Adipocyte (in vitro differentiated cells): ENCODE data around the gene SH3BP1.
"Not testable (repeated sequence)": the region's sequence is repeated elsewhere in the genome, so short reads cannot be mapped to it uniquely, and the experiment has no call there.

Experiments
- DNase-seq: peaks from one replicate; pipeline ENCODE4 v3.0.0-alpha.2; 2015; ENCODE audit warnings: low read depth
- H3K27me3 ChIP-seq: replicated peaks from 2 replicates; pipeline ENCODE4 v1.7.0; 2013; ENCODE audit warnings: mild to moderate bottlenecking, low read length, moderate library complexity; ENCODE audit not compliant: control insufficient read depth, insufficient read depth
- H3K36me3 ChIP-seq: 2 replicates; pipeline ENCODE4 v1.7.0; 2013; ENCODE audit warnings: low read length, mild to moderate bottlenecking, moderate library complexity; ENCODE audit not compliant: control insufficient read depth, insufficient read depth, severe bottlenecking
- H3K4me1 ChIP-seq: 2 replicates; pipeline ENCODE4 v1.7.0; 2013; ENCODE audit warnings: mild to moderate bottlenecking, low read length, moderate library complexity; ENCODE audit not compliant: control insufficient read depth, insufficient read depth
- H3K4me3 ChIP-seq: 2 replicates; pipeline ENCODE4 v1.7.0; 2013; ENCODE audit warnings: mild to moderate bottlenecking, low read length, moderate library complexity
- H3K9ac ChIP-seq: 2 replicates; pipeline ENCODE4 v1.7.0; 2013; ENCODE audit warnings: mild to moderate bottlenecking, low read length, moderate library complexity
- H3K9me3 ChIP-seq: 2 replicates; pipeline ENCODE4 v1.7.0; 2013; ENCODE audit warnings: mild to moderate bottlenecking, low read length, moderate library complexity; ENCODE audit not compliant: control insufficient read depth

Gene SH3BP1

GRCh38 chr22:37690901-37691504 is 51.5 kb downstream of the SH3BP1 start:
- no peaks in the 10 kb centered on the region for H3K9me3 ChIP-seq
- H3K9ac ChIP-seq: no peak overlapping the region
- no peak overlapping the region for H3K4me3 ChIP-seq
- H3K4me1 ChIP-seq: peaks cover 11% of the 10 kb centered on the region
- no peak for DNase-seq
- H3K27me3 ChIP-seq: no peaks in the 10 kb centered on the region
- peaks cover 43% of the 10 kb centered on the region for H3K36me3 ChIP-seq

DNA sequence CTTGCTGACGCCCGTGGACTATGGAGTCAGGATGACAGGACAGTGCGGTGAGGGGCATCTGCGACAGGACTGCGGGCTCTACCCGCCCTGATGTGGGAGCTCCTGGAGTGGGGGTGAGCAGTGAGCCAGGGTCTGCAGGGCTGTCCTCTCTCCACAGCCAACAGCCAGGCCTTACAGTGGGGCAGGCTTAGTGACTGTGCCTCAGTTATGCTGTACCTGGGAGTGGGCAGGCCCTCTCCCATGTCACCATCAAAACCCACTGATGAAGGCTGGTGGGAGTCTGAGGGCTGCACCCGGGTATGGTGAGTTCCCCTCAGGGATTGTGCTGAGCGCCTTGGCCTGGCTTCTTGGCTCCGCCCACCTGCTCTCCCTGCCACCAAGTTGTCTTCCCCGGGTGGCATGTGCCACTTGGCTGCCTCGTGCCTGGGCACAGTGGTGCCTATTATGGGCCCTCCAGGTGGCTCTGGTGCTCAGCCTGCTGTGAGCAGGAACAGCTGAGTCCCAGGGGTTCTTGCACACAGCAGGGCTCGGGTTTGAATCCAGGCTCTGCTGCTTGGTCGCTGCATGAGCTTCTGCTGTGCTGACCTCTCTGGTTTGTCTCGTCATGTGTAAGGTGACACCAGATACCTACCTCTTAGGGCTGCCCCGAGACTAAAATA is 53.3 kb downstream of the SH3BP1 start:
- Histone ChIP-seq H3K36me3 (peaks cover 43% of the 10 kb centered on the region), H3K9ac (no peak overlapping the region), H3K4me1 (peaks cover 18% of the 10 kb centered on the region), H3K4me3 (no peak overlapping the region), H3K9me3 (no peaks in the 10 kb centered on the region), H3K27me3 (no peaks in the 10 kb centered on the region)
- no peak for DNase-seq

DNA sequence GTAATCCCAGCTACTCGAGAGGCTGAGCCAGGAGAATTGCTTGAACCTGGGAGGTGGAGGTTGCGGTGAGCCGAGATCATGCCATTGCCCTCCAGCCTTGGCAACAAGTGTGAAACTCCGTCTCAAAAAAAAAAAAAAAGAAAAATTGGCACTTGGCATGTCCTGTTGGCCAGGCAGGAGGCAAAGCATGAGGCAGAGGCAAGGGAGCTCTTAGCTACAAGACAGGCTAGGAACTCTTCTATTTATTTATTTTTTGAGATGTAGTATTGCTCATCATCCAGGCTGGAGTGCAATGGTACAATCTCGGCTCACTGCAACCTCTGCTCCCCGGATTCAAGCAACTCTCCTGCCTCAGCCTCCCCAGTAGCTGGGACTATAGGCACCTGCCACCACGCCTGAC is 54.7 kb downstream of the SH3BP1 start:
- Histone ChIP-seq H3K36me3 (peaks cover 33% of the 10 kb centered on the region), H3K4me1 (peaks cover 18% of the 10 kb centered on the region)
- H3K27me3 ChIP-seq, DNase-seq, H3K4me3 ChIP-seq, H3K9ac ChIP-seq, H3K9me3 ChIP-seq: not testable (repeated sequence)

GRCh38 chr22:37696260-37696656 is 56.8 kb downstream of the SH3BP1 start:
- not testable (repeated sequence) for H3K27me3 ChIP-seq, DNase-seq, H3K9me3 ChIP-seq
- Histone ChIP-seq H3K9ac (peak overlapping the region; percentile 25), H3K4me3 (peak overlapping the region; percentile 57), H3K36me3 (peaks cover 20% of the 10 kb centered on the region), H3K4me1 (peaks cover 18% of the 10 kb centered on the region)

GRCh38 chr22:37696657-37697537 is 57.4 kb downstream of the SH3BP1 start, which contains the start of gene TRIOBP:
TRIOBP (plus strand) TSS chr22:37697048; CDS start chr22:37701366, 4,318 bp downstream.
- H3K4me3 ChIP-seq: peak within 1 kb of the TSS; percentile 57
- peaks cover 18% of the 10 kb centered on the region for H3K4me1 ChIP-seq
- no peaks in the 10 kb centered on the region for H3K27me3 ChIP-seq
- peaks cover 14% of the 10 kb centered on the region for H3K36me3 ChIP-seq
- DNase-seq: peak; percentile 98
- peak within 1 kb of the TSS; percentile 25 for H3K9ac ChIP-seq
- H3K9me3 ChIP-seq: no peaks in the 10 kb centered on the region

GRCh38 chr22:37697538-37697835 is 58.0 kb downstream of the SH3BP1 start:
- H3K9me3 ChIP-seq: no peaks in the 10 kb centered on the region
- H3K4me1 ChIP-seq: peaks cover 18% of the 10 kb centered on the region
- no peaks in the 10 kb centered on the region for H3K27me3 ChIP-seq
- no peak overlapping the region for H3K9ac ChIP-seq
- peaks cover 11% of the 10 kb centered on the region for H3K36me3 ChIP-seq
- no peak overlapping the region for H3K4me3 ChIP-seq
- DNase-seq: no peak

DNA sequence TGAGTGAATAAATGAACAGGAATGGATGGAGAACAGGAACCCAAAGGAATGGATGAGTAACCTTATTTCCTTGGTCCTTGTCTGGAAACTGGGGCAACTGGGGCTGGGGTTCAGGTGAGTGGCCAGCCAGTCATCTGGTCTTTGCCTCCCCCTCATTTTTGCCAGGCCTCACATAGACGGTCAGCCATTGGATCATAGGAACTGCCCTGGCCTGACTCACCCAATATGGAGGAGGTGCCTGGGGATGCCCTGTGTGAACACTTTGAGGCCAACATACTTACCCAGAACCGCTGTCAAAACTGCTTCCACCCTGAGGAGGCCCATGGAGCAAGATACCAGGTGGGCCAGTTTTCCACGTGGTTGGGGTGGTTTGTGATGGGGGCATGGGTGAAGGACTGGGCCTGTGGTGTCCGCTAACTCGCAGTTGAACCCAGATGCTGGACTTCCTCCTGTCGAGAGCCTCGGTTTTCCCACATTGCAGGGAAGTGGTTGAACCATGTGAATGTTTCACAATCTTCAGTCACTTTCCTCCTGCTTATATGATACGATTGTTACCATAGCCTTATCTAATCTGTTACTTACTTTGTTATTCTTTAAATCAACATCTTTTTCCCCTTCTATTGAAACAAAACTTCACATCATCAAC is 61.8 kb downstream of the SH3BP1 start:
- H3K4me3 ChIP-seq: no peak overlapping the region
- no peaks in the 10 kb centered on the region for H3K27me3 ChIP-seq
- no peak for DNase-seq
- no peaks in the 10 kb centered on the region for H3K36me3 ChIP-seq
- H3K9ac ChIP-seq: no peak overlapping the region
- H3K4me1 ChIP-seq: peaks cover 16% of the 10 kb centered on the region
- no peaks in the 10 kb centered on the region for H3K9me3 ChIP-seq

DNA sequence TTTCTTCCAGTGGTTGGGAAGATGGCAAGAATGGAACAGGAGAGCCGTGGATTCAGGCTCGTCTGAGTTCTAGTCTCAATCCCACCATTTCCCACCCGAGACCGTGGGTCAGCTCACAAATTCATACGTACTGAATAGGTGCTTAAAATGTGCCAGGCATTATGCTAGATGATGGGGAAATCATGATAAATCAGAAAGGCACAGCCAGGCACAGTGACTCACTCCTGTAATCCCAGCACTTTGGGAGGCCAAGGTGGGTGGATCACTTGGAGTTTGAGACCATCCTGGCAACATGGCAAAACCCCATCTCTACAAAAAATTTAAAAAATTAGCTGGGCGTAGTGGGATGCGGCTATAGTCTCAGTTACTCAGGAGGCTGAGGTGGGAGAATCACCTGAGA is 64.4 kb downstream of the SH3BP1 start:
- no peak overlapping the region for H3K9ac ChIP-seq
- peaks cover 10% of the 10 kb centered on the region for H3K4me1 ChIP-seq
- H3K36me3 ChIP-seq: no peaks in the 10 kb centered on the region
- no peak overlapping the region for H3K4me3 ChIP-seq
- DNase-seq: no peak
- H3K9me3 ChIP-seq: no peaks in the 10 kb centered on the region
- no peaks in the 10 kb centered on the region for H3K27me3 ChIP-seq

DNA sequence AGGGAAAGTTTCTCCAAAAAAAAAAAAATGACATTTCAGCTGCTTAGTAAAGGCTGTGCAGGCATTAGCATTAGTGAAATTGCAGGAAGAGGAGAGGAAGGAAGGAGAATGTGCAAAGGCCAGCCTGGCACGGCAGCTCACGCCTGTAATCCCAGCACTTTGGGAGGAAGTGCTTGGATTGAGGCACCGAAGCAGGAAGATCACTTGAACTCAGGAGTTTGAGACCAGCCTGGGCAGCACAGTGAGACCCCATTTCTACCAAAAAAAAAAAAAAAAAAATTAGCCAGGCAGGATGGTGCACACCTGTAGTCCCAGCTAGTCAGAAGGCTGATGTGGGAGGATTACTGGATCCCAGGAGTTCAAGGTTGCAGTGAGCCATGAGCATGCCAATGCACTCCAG is 65.2 kb downstream of the SH3BP1 start:
- Histone ChIP-seq H3K4me1 (peaks cover 10% of the 10 kb centered on the region), H3K9ac (no peak overlapping the region), H3K36me3 (no peaks in the 10 kb centered on the region), H3K4me3 (no peak overlapping the region), H3K9me3 (no peaks in the 10 kb centered on the region), H3K27me3 (no peaks in the 10 kb centered on the region)
- no peak for DNase-seq

DNA sequence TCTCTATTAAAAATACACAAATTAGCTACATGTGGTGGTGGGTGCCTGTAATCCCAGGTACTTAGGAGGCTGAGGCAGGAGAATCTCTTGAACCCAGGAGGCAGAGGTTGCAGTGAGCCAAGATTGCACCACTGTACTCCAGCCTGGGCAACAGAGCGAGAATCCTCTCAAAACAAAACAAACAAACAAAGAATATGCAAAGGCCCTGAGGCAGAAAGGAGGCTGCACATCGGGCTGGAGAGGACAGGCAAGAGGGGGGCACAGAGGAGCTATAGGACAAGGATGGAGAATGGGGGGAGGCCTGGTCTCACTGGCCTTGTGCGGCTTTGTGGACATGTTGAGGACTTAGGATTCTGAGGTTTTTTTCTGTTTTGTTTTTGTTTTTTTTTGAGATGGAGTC is 65.7 kb downstream of the SH3BP1 start:
- no peak overlapping the region for H3K4me3 ChIP-seq
- no peak overlapping the region for H3K9ac ChIP-seq
- no peaks in the 10 kb centered on the region for H3K36me3 ChIP-seq
- H3K9me3 ChIP-seq: no peaks in the 10 kb centered on the region
- H3K27me3 ChIP-seq: no peaks in the 10 kb centered on the region
- no peak for DNase-seq
- peaks cover 10% of the 10 kb centered on the region for H3K4me1 ChIP-seq
